Thoracic aorta (tissue), 2 donors: ENCODE measurements around the gene GABBR1. TPM values are rescaled to one million over a fixed set of nuclear protein-coding genes. Genes with fewer than 3 reads are reported as not detected.

Experiments
- ATAC-seq: fragments of 150-250 bp; one replicate; pipeline ENCODE4 v1.8.0; 2017; ENCODE audit warnings: low read depth; ENCODE audit not compliant: insufficient number of reproducible peaks, low FRiP score
- DNase-seq: peaks from one replicate; pipeline ENCODE4 v3.0.0-alpha.2; 2020; ENCODE audit warnings: low spot score
- H3K27ac ChIP-seq, 2 donors: fragments of 200-600 bp; sonication (generic); 1 replicate in 1 of 2; 2 replicates in 1 of 2; pipeline ENCODE4 v1.5.1; 2016; ENCODE audit warnings: mild to moderate bottlenecking in 2 of 2, moderate library complexity in 2 of 2
- H3K27me3 ChIP-seq: fragments of 200-600 bp; sonication (generic); replicated peaks from 2 replicates; pipeline ENCODE4 v1.6.0; 2016; ENCODE audit warnings: mild to moderate bottlenecking; ENCODE audit not compliant: insufficient read depth
- H3K36me3 ChIP-seq: fragments of 200-600 bp; sonication (generic); one replicate; pipeline ENCODE4 v1.5.1; 2016
- H3K4me1 ChIP-seq, 2 donors: fragments of 200-600 bp; sonication (generic); 1 replicate in 1 of 2; 2 replicates in 1 of 2; pipeline versions ENCODE4 v1.5.1 to v1.6.0; 2016; ENCODE audit warnings: low read depth in 2 of 2, mild to moderate bottlenecking in 1 of 2; ENCODE audit not compliant: control insufficient read depth in 1 of 2
- H3K4me3 ChIP-seq: fragments of 200-600 bp; sonication (generic); 2 replicates; pipeline ENCODE4 v1.5.1; 2016; ENCODE audit warnings: mild to moderate bottlenecking
- H3K9me3 ChIP-seq: fragments of 200-600 bp; sonication (generic); 2 replicates; pipeline ENCODE4 v1.5.1; 2016
- CTCF ChIP-seq: fragments of 200-600 bp; sonication (generic); IDR thresholded peaks from one replicate; pipeline ENCODE4 v1.5.1; 2019; ENCODE audit warnings: antibody characterized with exemption
- total RNA-seq, 2 donors: library from RNA; depleted of rRNA; stranded (reverse); fragments of >200 nt; gene quantifications; one replicate each; pipeline versions ENCODE4 v1.1.0 to v1.2.3, GENCODE V29; 2016

The GABBR1 gene
- total RNA-seq, 2 donors from 2014 or later = 63.2 to 112 TPM

GRCh38 chr6:29525311-29525639, 107.7 kb downstream of the GABBR1 start:
- H3K9me3 ChIP-seq = no peaks in the 10 kb centered on the region
- H3K27me3 ChIP-seq = no peaks in the 10 kb centered on the region
- DNase-seq (no peak), ATAC-seq (no peak)
- no peaks in the 10 kb centered on the region for H3K36me3 ChIP-seq
- no peak overlapping the region for H3K27ac ChIP-seq
- TF ChIP-seq CTCF = no peak
- H3K4me3 ChIP-seq = no peak overlapping the region
- H3K4me1 ChIP-seq = no peaks in the 10 kb centered on the region

- Histone ChIP-seq H3K9me3 (no peaks in the 10 kb centered on the region), H3K27ac (no peak overlapping the region), H3K27me3 (no peaks in the 10 kb centered on the region), H3K4me1 (no peaks in the 10 kb centered on the region), H3K36me3 (no peaks in the 10 kb centered on the region), H3K4me3 (no peak overlapping the region)
- DNase-seq (no peak), ATAC-seq (no peak)
- no peak for TF ChIP-seq CTCF
These were observed 108.3 kb downstream of the GABBR1 start for GRCh38 chr6:29524444-29525310.

- no peaks in the 10 kb centered on the region for H3K9me3 ChIP-seq
- no peak overlapping the region for H3K4me3 ChIP-seq
- DNase-seq (no peak), ATAC-seq (no peak)
- no peak overlapping the region for H3K27ac ChIP-seq
- H3K4me1 ChIP-seq = no peaks in the 10 kb centered on the region
- H3K36me3 ChIP-seq = no peaks in the 10 kb centered on the region
- no peaks in the 10 kb centered on the region for H3K27me3 ChIP-seq
- TF ChIP-seq CTCF = no peak
These were observed 108.9 kb downstream of the GABBR1 start for GRCh38 chr6:29524044-29524443.

- TF ChIP-seq CTCF = no peak
- no peaks in the 10 kb centered on the region for H3K4me1 ChIP-seq
These were observed 110.8 kb downstream of the GABBR1 start for GRCh38 chr6:29522227-29522626.

GRCh38 chr6:29521006-29521680, 111.8 kb downstream of the GABBR1 start:
- ATAC-seq = no peak
- no peaks in the 10 kb centered on the region for H3K9me3 ChIP-seq
- no peak overlapping the region for H3K27ac ChIP-seq
- TF ChIP-seq CTCF = no peak
- no peaks in the 10 kb centered on the region for H3K4me1 ChIP-seq
- DNase-seq = no peak
- H3K27me3 ChIP-seq = no peaks in the 10 kb centered on the region
- H3K4me3 ChIP-seq = no peak overlapping the region
- H3K36me3 ChIP-seq = no peaks in the 10 kb centered on the region

More at GRCh38 chr6:29522227-29522626, 110.8 kb downstream of the GABBR1 start:
- H3K27ac ChIP-seq = no peak overlapping the region
- DNase-seq (no peak), ATAC-seq (no peak)
- no peaks in the 10 kb centered on the region for H3K9me3 ChIP-seq
- H3K4me3 ChIP-seq = no peak overlapping the region
- H3K36me3 ChIP-seq = no peaks in the 10 kb centered on the region
- no peaks in the 10 kb centered on the region for H3K27me3 ChIP-seq
